Limb (tissue), 2 donors: ENCODE data around the gene DLEC1.
"Not testable (repeated sequence)": the region's sequence is repeated elsewhere in the genome, so short reads cannot be mapped to it uniquely, and the experiment has no call there.

Source experiments
- DNase-seq, 2 donors: peaks; one replicate each; pipeline ENCODE4 v3.0.0-alpha.2; 2016; ENCODE audit errors: extremely low spot score in 2 of 2

DLEC1 gene

DNA sequence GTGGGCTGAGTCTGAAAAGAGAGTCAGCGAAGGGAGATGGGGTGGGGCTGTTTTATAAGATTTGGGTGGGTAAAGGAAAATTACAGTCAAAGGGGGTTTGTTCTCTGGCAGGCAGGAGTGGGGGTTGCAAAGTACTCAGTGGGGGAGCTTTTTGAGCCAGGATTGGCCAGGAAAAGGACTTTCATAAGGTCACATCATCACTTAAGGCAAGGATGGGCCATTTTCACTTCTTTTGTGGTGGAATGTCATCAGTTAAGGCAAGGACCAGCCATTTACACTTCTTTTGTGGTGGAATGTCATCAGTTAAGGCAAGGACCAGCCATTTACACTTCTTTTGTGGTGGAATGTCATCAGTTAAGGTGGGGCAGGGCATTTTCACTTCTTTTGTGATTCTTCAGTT lies 44.2 kb downstream of the DLEC1 start:
- DNase-seq = not testable (repeated sequence)

DNA sequence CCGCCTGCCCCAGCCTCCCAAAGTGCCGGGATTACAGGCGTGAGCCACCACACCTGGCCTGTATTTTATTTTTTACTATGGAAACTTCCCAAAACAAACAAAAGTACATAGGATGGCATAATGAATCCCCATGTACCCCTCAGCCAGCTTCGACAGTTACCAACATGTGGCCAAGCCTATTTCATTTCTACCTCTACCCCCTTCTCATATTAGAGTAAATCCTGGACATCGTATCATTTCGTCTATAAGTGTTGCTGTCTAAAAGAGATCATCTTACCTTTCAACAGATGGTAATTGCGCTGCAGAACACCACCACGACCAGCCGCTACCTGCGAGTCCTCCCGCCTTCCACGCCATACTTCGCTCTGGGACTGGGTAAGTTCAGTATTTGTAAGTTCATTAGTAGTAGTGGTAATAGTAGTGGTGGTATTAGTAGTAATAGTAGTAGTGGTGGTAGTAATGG lies 44.9 kb downstream of the DLEC1 start:
- DNase-seq = no peak

DNA sequence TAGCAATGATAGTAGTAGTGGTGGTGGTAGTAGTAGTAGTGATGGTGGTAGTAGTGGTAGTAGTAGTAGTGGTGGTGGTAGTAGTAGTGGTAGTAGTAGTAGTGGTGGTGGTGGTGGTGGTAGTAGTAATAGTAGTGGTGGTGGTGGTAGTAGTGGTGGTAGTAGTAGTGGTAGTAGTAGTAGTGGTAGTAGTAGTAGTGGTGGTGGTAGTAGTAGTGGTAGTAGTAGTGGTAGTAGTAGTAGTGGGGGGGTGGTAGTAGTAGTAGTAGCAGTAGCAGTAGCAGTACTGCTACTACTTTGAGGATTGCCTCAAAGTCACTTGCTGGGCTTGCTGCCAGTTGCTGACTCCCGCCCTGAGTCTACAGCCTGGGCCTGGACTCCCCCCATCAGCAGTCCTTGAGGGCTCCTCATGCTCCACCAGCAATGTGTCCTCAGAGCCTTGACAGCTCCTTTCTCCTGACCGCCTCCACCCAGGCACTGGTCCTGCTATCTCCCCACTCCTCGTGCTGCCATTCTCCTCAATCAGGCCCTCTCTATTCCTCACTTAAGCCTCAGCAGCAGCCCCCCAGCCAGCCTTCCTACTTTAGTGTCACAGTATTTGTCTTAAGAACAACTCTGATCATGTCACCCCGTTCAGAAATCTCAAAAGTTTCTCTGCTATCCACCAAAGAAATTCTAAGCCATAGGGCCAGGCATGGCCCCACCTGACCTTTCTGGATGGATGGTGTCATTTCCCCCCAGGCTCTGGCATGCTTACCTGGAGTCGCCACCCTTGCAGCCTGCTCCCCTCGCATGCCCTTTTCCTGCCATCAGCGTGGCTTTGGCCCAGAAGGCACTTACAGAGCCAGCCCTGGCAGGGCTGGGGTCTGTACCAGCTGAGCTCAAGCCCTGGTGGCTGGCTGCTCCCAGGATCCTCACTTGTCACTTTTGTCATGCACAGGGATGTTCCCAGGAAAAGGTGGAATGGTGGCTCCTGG lies 45.6 kb downstream of the DLEC1 start:
- peak; percentile 23 to 46 for DNase-seq

DNA sequence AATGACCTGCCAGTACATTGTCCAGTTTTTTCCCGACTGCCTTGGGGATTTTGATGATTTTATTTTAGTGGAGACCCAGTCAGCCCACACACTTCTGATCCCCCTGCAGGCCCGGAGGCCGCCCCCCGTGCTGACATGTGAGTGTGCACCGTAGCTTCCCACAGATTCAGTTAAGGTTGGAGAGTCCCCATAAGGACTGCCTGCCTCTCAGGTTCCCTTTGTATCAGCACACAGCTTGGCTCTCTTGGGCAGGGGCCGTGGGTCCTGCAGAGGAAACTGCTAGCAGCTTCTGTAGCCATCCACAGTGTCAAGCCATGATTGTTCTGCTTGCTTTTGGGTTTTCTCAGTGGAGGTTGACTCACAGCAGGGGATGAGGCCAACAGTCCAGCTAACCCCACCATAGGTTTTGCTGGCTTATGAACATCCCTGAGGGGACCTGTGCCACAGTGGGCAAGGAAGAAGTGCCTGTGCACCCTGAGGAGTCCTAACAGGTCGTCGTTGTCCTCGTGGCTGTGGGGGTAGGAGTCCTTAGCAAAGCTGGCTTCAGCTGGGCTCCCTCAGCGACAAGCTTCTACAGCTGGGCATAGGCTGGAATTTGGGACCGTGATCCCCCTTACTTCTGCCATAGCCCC lies 46.4 kb downstream of the DLEC1 start:
- no peak for DNase-seq

DNA sequence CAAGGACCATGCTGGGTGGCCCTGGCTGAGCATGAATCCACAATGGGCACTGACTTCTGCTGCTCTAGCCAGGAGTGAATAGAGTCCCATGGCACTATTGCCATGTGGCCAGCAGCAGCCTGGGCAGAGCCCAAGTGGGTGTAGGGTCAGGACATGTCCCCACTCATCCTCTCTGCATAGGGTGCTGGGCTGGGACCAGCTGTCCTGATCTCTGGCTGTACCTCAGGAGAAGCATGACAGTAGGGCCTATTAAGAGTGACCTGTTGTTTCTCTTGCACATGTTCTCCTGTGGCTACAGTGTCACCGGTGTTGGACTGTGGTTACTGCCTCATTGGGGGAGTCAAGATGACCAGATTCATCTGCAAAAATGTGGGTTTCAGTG lies 46.9 kb downstream of the DLEC1 start:
- no peak for DNase-seq

DNA sequence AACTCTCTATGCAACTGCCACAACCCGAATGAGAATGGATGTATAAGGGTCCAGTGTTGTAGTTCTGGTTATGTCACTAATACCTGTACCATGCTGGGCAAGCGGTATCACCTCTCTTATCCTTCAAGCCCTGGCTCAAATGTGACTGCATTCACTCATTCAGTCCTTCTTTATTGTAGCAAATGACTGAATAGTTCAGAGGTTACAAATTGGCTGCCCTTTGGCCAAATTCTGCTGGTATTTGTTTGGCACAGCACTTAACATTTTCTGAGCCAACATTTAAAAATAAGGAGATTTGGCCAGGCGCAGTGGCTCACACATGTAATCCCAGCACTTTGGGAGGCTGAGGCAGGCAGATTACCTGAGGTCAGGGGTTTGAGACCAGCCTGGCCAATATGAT lies 47.5 kb downstream of the DLEC1 start:
- no peak for DNase-seq

DNA sequence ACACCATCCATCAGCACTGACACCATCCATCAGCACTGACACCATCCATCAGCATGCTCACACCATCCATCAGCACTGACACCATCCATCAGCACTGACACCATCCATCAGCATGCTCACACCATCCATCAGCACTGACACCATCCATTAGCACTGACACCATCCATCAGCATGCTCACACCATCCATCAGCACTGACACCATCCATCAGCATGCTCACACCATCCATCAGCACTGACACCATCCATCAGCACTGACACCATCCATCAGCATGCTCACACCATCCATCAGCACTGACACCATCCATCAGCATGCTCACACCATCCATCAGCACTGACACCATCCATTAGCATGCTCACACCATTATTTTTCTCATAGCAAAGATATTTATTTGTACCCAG lies 48.3 kb downstream of the DLEC1 start:
- not testable (repeated sequence) for DNase-seq

DNA sequence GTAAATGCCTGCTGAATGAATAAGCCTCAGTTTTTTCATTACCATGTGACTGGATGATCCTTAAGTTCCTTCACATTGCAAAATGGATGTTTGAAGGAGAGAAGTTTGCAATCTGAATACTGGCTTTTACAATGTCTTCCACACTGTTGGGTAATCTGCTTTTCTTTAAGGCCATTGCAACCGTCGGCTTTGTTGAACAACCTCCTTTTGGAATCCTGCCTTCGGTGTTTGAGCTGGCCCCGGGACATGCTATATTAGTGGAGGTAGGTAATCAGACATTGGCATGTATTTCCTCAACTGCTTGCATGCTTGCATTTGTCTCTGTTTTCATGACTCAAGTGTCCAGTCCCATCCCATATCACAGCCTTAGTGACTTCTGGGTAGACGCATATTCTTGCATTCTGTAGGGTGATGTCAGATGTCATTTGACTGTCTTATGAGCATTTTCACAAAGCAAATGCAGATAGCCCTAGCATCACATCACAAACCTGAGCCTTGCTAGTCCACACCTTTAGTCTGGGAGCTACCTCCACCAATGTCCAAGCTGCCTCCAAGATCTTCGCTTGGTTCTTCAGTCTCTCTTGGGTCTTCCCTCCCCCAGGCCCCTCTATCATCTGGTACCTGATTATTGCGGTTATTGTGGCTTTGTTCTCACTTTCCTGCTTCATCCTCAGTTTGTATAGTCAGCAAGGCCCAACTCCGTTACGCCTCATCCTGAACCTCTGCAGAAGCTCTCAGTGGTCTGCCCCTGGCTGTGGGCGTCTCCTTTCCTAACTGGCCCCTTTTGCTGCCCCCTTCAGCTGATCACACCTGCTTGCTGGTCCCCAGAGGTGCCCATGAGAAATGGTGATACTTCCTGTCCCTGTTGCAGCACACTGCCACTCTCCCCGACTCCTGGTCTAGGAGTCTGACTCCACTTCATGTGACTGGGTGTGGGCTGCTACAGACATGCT lies 49.4 kb downstream of the DLEC1 start:
- no peak for DNase-seq

DNA sequence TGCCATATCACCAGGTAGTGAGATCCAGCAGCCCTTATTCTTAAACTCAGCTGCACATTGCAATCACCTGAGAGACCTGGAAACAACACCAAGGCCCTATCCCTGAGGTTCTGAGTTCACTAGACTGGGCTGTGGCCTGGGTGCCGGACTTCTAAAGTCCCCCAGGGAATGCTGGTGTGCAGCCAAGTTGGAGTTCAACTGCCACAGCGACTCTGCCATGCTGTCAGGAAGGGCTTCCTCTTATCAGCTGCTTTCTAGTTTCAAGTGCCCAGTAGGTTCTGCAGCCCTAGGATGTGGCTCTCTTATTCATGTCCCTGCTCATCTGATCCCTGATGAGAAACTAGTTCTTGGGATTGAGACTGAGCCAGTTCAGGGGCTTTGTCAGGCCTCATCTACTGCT lies 50.2 kb downstream of the DLEC1 start:
- no peak for DNase-seq

DNA sequence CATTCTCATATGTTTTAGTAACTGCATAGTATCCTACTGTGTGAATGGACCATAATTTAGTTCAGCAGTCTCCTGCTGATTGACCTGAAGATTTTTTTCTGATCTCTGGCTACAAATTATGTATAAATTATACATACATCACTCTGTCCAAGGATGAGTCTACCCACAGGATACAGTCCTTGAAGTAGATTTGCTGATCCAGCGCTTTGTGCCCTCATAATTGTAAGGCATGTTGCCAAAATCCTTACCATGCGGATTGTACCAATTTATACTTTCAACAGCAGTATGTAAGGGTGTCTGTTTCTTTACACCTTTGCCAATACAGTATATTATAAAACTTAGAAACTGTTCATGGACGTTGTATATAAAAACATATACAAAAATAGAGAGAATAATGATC lies 51.4 kb downstream of the DLEC1 start:
- DNase-seq = no peak

DNA sequence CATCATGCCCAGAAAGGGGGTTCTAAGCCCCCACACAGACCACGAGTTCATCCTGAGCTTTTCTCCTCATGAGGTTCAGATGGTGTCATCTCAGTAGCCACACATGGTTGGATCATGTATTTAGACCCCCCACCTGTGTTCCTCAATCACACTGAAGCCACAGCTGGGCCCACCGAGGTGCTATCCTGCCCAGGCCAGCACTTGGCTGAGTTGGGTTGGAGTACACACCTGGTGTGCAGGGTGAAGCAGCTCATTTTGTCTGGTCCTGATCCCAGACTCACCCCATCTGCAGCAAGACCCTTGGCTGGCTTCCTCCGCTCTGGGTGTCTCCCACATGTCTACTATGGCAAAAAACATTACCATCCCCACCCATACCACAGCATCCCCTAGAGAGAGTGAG lies 56.0 kb downstream of the DLEC1 start:
- DNase-seq = no peak

DNA sequence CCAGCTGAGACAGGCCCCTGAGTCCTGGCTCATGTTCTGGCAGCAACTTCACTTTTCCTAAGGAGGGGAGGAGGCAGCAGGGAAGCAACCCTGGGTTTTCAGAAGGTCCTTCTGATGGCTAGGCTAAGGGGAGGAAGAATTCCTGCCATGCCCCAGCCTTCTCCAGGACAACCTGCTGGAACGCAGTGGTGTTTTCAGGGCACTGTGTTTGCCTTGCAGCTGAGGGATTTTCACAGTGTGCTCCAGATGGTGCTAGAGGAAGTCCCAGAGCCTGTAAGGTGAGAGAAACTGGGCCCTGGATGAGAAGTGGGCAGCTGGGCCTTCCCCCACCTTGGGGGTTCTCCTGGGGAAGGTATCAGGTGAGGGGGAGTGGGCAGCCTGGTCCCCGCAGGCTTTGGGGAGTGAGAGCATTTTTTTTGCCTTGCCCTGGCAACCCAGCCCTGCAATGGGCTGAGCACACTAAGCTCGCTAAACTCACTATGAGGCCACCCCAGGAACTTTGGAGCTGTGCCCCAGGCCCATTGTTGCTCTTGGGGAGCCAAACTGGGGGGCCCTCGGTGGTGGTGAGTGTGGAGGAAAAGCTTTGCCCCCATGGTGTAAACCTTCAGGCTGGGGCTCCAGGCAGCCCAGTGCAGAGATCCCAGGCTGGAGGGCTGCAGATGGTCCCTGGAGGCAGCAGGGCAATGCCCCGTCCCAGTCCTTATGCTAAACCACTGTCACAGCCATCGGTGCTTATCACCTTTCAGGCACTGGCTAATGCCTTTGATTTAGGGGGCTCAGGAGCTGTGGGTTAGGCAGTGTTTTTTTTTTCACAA lies 56.9 kb downstream of the DLEC1 start:
- DNase-seq = no peak

DNA sequence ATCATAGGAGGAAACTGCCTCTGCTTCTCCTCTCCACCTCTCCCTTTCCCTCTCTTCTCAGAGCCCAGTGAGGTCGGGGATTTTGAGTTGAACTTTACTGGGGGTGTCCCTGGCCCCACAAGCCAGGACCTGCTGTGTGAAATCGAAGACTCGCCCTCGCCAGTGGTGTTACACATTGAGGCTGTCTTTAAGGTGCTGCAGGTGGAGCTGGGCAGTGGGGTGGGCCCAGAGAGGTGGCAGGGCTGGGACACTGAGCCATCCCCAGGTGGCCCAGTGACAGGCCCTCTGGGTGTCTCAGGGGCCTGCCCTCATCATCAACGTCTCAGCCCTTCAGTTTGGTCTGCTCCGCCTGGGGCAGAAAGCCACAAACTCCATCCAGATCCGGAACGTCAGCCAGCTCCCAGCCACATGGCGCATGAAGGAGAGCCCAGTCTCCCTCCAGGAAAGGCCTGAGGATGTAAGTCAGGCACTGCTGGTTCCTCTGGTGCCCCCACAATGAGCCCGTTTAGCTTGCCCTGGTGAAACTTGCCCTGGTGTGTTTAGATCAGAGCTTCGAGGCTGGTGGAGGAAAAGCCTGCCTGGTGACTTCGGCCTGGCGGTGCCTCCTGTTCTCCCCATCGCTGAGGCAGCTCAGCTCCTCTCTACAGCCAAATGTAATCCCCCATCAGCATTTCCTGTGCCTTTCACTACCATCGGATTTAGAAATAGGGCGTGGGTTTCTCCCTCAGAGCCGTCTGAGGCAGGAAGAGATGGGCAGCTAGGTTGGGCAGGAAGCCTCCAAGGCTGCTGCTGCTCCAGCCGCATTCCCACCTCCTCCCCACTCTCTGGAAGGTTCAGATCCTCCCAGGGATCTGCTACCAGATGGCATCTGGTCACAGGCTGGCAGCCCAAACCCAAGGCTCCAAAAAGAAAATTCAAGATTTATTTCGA lies 58.7 kb downstream of the DLEC1 start:
- no peak for DNase-seq

DNA sequence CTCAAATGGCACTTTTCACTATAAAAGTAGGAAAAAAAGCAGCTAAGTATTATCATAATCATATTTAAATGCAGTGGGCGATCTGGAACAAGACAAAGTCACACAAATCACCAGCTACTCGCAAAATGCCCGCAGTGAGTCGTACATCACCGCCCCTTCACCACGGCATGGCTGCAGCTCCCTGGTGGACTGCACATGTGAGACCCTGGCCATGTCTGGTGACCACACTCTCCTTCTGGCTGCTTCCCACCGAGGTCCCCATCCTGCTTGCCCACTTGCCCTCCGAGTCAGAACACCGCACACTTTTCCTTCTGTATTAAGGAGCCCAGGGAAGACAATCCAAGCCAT lies 59.3 kb downstream of the DLEC1 start:
- DNase-seq = no peak

DNA sequence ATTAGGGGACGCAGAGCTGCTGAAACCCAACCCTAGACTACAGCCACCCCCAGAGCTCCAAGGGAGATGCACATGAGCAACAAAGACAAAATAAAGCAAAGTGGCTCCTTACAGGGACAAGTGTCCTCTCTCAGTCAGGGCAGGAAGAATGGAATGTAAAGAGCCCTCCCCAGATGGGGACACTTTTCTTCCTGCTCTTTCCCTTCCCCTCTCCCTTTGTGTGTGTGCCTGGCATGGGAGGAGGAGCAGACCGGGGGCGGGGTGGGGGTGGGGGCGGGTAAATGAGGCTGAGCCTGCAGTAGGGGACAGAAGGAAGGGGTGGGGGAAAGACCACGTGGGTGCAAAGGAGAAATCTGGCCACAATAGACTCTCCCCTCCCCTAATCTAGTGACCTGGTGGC lies 60.5 kb downstream of the DLEC1 start:
- DNase-seq = no peak

DNA sequence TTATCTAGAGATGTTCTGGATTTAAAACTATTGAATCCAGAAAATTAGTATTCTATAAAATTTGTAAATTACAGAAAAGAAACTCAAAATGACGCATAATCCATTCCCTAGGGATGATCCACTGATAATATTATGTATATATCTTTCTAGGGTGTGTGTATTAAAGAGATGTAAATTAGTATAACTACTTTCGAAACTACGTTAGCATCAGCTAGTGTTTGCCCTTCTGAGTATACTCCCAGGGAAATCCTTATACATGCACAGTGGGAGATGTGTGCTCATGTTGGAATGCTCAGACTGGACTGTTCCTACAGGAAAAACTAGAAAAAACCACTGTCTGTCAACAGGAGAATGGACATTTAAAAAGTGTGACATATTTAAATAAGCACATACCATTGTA lies 61.5 kb downstream of the DLEC1 start:
- DNase-seq = no peak

DNA sequence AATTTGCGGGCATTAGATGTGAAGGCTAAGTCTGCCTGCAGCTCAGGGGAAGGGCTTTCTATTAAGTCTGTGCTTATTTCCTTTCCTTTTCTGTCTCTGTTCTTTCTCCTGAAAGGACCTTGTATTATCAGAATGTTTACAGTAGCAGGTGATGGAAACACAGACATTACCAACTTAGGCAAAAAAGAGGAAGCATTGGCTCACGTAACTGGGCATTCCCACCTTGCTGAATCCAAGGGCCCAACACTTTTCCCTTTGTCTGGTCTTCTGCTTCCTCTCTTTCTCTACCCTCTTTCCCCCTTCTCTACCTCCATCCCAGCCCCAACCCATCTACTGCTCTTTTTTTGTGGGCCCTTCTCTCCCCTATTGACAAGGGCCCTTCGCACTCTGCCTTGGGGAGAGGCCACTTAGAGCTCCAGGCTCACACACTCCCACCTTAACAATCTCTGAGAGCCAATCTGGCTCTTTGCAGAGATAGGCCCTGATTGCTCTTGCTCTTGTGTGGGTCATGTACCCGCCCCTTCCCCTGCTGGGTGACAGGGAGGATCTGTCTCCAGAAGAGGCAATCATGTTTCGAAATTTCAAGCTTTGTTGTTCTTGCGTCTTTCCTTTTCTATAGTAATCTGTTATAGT lies 62.9 kb downstream of the DLEC1 start:
- DNase-seq = no peak

DNA sequence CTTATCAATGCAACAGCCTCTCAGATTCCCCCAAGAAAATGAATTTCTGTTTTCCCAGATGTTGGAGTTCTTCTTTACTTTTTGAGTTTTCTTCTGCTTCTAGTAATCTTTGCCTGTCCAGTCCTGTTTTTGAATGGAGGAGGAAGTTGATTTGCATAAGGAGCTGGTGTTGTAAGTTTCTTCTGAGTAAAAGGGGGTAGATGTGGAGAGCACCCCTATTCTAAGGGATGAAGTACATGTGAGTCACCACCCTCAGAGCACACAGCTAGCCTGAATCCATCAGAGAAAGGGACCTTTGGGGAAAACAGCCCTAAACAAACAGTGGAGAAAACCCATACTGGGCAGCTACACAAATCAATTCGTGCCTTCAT lies 63.4 kb downstream of the DLEC1 start:
- no peak for DNase-seq

DNA sequence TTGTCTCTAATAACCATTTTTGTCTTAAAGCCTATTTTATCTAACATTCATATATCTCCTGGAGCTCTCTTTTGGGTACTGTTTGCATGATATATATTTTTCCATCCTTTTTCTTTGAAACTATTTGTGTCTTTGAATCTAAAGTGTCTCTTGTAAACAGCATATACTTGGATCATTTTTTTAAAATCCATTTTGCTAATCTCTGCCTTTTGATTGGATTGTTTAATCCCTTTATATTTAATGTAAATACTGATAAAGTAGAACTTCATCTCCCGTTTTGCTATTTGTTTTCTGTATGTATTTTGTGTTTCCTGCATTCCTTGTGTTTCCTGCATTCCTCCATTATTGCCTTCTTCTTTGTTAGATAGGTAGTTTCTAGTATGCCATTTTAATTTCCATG lies 66.5 kb downstream of the DLEC1 start:
- DNase-seq = no peak
